GM18517 (cell line): ENCODE data around the gene GRM8.

ENCODE experiments used
- ATAC-seq: cut with Tn5 transposase; IDR thresholded peaks from one replicate; pipeline ENCODE4 v1.9.1; 2021; ENCODE audit warnings: mild to moderate bottlenecking, moderate library complexity; ENCODE audit not compliant: unreplicated experiment

The GRM8 gene

GRCh38 chr7:127039541-127039940 lies 213.2 kb downstream of the GRM8 start:
- no peak for ATAC-seq

GRCh38 chr7:127035203-127035849 lies 217.4 kb downstream of the GRM8 start:
- no peak for ATAC-seq

GRCh38 chr7:127034186-127034806 lies 218.4 kb downstream of the GRM8 start:
- ATAC-seq = no peak

GRCh38 chr7:127029823-127030222 lies 222.9 kb downstream of the GRM8 start:
- no peak for ATAC-seq

- ATAC-seq = no peak
Measured at GRCh38 chr7:127021857-127022256, 230.9 kb downstream of the GRM8 start.

GRCh38 chr7:127021019-127021738 lies 231.6 kb downstream of the GRM8 start:
- no peak for ATAC-seq

GRCh38 chr7:127018889-127019288 lies 233.9 kb downstream of the GRM8 start:
- ATAC-seq = no peak

- ATAC-seq = no peak
Measured at GRCh38 chr7:127017196-127017595, 235.5 kb downstream of the GRM8 start.

- no peak for ATAC-seq
Measured at GRCh38 chr7:127000725-127001124, 252.0 kb downstream of the GRM8 start.

- no peak for ATAC-seq
Measured at GRCh38 chr7:126996659-126997058, 256.1 kb downstream of the GRM8 start.

GRCh38 chr7:126993626-126994213 lies 259.0 kb downstream of the GRM8 start:
- no peak for ATAC-seq

GRCh38 chr7:126988022-126988421 lies 264.7 kb downstream of the GRM8 start:
- ATAC-seq = no peak

- no peak for ATAC-seq
Measured at GRCh38 chr7:126979722-126980121, 273.0 kb downstream of the GRM8 start.

GRCh38 chr7:126978865-126979264 lies 273.9 kb downstream of the GRM8 start:
- no peak for ATAC-seq

- no peak for ATAC-seq
Measured at GRCh38 chr7:126973066-126973465, 279.7 kb downstream of the GRM8 start.

GRCh38 chr7:126972571-126972970 lies 280.2 kb downstream of the GRM8 start:
- ATAC-seq = no peak

GRCh38 chr7:126959649-126960048 lies 293.1 kb downstream of the GRM8 start:
- no peak for ATAC-seq

GRCh38 chr7:126958367-126958766 lies 294.4 kb downstream of the GRM8 start:
- no peak for ATAC-seq

GRCh38 chr7:126957443-126957842 lies 295.3 kb downstream of the GRM8 start:
- no peak for ATAC-seq

- ATAC-seq = no peak
Measured at GRCh38 chr7:126953461-126953860, 299.3 kb downstream of the GRM8 start.

GRCh38 chr7:126948664-126949063 lies 304.1 kb downstream of the GRM8 start:
- peak; percentile 48 for ATAC-seq
